ENCODE results near the gene FAM170B.

GRCh38 chr10:49172061-49172776 is 38.4 kb upstream of the FAM170B start:
- no peak for TF ChIP-seq POLR2AphosphoS5 (IDR thresholded peaks at IDR 0.05; ENCODE audit: insufficient read depth, low read depth, low read length)
- no peak for TF ChIP-seq CTCF (IDR thresholded peaks at IDR 0.05; ENCODE audit: extremely low read depth in 1 of 2, insufficient read depth in 1 of 2, low read depth in 1 of 2, low read length in 2 of 2)
- no peak for TF ChIP-seq JUN (IDR thresholded peaks at IDR 0.05; ENCODE audit: borderline replicate concordance, insufficient read depth, insufficient read length, low read depth)
- TF ChIP-seq MAX (IDR thresholded peaks at IDR 0.05; ENCODE audit: insufficient read depth, insufficient read length): no peak

All from endothelial cell of umbilical vein (primary cell).